MM.1S (cell line): ENCODE results near the gene ANKRD24.

Source experiments
- EZH2 ChIP-seq: fragments of 300-600 bp; sonication (generic); optimal IDR thresholded peaks from 2 replicates; pipeline ENCODE3; 2017; ENCODE audit warnings: low read depth, mild to moderate bottlenecking, antibody characterized with exemption, low read length, mixed read lengths
- EZH2phosphoT487 ChIP-seq: fragments of 300-600 bp; sonication (generic); IDR thresholded peaks from 2 replicates; pipeline ENCODE4 v1.6.1; 2018; ENCODE audit warnings: antibody characterized with exemption, low read length
- TF ChIP-seq, protein P1 (sequence below): fragments of 300-600 bp; sonication (generic); IDR thresholded peaks from 2 replicates; pipeline ENCODE4 v1.5.1; 2016; ENCODE audit warnings: antibody characterized with exemption, low read length, mixed read lengths

DNA sequence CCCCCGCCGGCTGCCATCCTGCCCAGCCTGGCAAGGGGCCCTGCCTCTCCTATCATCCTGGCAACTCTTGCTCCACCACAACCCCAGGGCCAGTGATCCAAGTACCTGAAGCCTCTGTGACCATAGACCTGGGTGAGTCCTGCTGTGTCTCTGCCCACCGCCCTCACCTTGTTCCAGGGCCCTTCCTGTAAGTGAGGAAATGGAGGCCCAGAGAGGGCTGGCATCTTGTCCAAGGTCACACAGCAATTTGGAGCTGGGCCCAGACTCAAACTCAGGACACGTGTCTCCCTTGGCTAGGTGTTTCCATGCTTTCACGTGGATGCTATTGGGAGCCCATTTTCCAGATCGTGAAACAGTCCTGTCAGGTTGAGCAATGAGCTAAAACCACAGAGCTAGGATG is 25.3 kb upstream of the ANKRD24 start:
- TF ChIP-seq, protein P1, sequence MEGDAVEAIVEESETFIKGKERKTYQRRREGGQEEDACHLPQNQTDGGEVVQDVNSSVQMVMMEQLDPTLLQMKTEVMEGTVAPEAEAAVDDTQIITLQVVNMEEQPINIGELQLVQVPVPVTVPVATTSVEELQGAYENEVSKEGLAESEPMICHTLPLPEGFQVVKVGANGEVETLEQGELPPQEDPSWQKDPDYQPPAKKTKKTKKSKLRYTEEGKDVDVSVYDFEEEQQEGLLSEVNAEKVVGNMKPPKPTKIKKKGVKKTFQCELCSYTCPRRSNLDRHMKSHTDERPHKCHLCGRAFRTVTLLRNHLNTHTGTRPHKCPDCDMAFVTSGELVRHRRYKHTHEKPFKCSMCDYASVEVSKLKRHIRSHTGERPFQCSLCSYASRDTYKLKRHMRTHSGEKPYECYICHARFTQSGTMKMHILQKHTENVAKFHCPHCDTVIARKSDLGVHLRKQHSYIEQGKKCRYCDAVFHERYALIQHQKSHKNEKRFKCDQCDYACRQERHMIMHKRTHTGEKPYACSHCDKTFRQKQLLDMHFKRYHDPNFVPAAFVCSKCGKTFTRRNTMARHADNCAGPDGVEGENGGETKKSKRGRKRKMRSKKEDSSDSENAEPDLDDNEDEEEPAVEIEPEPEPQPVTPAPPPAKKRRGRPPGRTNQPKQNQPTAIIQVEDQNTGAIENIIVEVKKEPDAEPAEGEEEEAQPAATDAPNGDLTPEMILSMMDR = no peak
- TF ChIP-seq EZH2 (no peak), EZH2phosphoT487 (no peak)
